ENCODE measurements around the gene SNX11.

DNA sequence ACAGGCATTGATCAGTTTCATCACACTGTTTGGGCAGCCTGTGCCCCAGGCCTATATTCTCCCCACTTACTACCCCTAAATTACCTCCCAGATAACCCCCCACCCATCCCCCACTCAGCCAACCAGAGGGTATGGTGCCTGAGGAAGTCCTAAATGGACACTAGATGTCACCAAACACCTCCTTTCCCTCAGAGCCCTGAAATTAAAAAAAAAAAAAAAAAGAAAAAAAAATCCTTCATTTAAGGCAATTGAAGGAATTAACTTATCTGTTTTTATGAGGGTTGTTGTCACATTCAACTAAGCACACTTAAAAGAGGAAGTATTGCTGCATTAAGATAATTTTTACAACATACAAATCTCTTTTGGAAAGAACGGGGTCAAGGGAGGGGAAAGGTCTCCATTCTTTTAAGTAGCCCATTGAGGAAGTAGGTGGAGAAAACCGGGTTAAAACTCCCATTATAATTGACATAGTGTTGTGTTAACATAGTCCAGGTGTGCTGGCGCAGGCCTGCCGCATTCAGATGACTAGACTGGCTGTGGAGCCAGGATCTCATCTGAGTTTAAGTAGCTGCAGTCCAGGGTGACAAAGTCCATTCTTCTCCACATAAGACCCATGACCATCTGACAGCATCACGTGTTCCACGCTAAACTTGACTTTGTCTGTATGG, 46.3 kb downstream of the SNX11 start:
- TF ChIP-seq JUND (IDR thresholded peaks at IDR 0.05) = peak in 1 of 2 donors; percentile 68
- TF ChIP-seq, protein P1, sequence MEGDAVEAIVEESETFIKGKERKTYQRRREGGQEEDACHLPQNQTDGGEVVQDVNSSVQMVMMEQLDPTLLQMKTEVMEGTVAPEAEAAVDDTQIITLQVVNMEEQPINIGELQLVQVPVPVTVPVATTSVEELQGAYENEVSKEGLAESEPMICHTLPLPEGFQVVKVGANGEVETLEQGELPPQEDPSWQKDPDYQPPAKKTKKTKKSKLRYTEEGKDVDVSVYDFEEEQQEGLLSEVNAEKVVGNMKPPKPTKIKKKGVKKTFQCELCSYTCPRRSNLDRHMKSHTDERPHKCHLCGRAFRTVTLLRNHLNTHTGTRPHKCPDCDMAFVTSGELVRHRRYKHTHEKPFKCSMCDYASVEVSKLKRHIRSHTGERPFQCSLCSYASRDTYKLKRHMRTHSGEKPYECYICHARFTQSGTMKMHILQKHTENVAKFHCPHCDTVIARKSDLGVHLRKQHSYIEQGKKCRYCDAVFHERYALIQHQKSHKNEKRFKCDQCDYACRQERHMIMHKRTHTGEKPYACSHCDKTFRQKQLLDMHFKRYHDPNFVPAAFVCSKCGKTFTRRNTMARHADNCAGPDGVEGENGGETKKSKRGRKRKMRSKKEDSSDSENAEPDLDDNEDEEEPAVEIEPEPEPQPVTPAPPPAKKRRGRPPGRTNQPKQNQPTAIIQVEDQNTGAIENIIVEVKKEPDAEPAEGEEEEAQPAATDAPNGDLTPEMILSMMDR (IDR thresholded peaks at IDR 0.05; ENCODE audit: low read depth, low read length, missing input control) = peak; percentile 50
- no peak for TF ChIP-seq TAF1 (conservative IDR thresholded peaks at IDR 0.05)
- TF ChIP-seq, protein P2, sequence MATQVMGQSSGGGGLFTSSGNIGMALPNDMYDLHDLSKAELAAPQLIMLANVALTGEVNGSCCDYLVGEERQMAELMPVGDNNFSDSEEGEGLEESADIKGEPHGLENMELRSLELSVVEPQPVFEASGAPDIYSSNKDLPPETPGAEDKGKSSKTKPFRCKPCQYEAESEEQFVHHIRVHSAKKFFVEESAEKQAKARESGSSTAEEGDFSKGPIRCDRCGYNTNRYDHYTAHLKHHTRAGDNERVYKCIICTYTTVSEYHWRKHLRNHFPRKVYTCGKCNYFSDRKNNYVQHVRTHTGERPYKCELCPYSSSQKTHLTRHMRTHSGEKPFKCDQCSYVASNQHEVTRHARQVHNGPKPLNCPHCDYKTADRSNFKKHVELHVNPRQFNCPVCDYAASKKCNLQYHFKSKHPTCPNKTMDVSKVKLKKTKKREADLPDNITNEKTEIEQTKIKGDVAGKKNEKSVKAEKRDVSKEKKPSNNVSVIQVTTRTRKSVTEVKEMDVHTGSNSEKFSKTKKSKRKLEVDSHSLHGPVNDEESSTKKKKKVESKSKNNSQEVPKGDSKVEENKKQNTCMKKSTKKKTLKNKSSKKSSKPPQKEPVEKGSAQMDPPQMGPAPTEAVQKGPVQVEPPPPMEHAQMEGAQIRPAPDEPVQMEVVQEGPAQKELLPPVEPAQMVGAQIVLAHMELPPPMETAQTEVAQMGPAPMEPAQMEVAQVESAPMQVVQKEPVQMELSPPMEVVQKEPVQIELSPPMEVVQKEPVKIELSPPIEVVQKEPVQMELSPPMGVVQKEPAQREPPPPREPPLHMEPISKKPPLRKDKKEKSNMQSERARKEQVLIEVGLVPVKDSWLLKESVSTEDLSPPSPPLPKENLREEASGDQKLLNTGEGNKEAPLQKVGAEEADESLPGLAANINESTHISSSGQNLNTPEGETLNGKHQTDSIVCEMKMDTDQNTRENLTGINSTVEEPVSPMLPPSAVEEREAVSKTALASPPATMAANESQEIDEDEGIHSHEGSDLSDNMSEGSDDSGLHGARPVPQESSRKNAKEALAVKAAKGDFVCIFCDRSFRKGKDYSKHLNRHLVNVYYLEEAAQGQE (IDR thresholded peaks at IDR 0.05) = no peak
- peak; percentile 78 for TF ChIP-seq SP1 (IDR thresholded peaks at IDR 0.05)
- TF ChIP-seq YY1 (IDR thresholded peaks at IDR 0.05) = peak; percentile 26
- peak; percentile 81 for TF ChIP-seq RAD21 (IDR thresholded peaks at IDR 0.05)

All from liver (tissue), 3 donors.